H1 (cell line): Measurements from ENCODE around the gene AASDHPPT. TPM values are rescaled to one million over a fixed set of nuclear protein-coding genes. Genes with fewer than 3 reads are reported as not detected.

Experiments
- CBX5 ChIP-seq: fragments of 300-800, 300-1000 bp; sonication (generic); IDR thresholded peaks from 2 replicates; pipeline ENCODE4 v1.7.1; 2016; ENCODE audit warnings: antibody characterized with exemption, low read length, low read depth
- FOSL1 ChIP-seq: IDR thresholded peaks from 2 replicates; pipeline ENCODE4 v1.6.1; 2011; ENCODE audit warnings: mild to moderate bottlenecking, low read depth, low read length, moderate library complexity; ENCODE audit not compliant: insufficient read depth
- SUZ12 ChIP-seq: fragments of 200-600 bp; sonication (generic); IDR thresholded peaks from 2 replicates; pipeline ENCODE4 v1.6.1; 2012; ENCODE audit warnings: mild to moderate bottlenecking, inconsistent platforms, low read length, moderate library complexity, mixed read lengths
- polyA plus RNA-seq, 7 experiments: library from polyadenylated mRNA; depleted of rRNA in 3 of 7; stranded (reverse) in 5 of 7; unstranded in 2 of 7; fragments of >200 nt in 5 of 7; fragments of 200-250 nt in 2 of 7; gene quantifications; 1 replicate in 5 of 7; 2 replicates in 1 of 7; 4 replicates in 1 of 7; pipeline versions ENCODE4 v1.2.1 to v1.2.3, GENCODE V29; 2011 to 2013; ENCODE audit warnings: missing spikeins in 2 of 7, mixed read lengths in 2 of 7
- total RNA-seq: library from RNA; stranded (reverse); fragmentation: NEBNext Ultra II Directional; extraction: Animal tissue kit (Norgen Biotek cat#: 25700); gene quantifications from 2 replicates; pipeline ENCODE4 v1.2.1, GENCODE V29; 2021
- TF ChIP-seq, protein P1 (sequence below): IDR thresholded peaks from 2 replicates; pipeline ENCODE4 v1.6.1; 2012; ENCODE audit warnings: inconsistent platforms

The AASDHPPT gene
- total and polyA plus RNA-seq, 2 of the 8 experiments (the other 6 are each of a cell fraction or from before 2014, with no cell fraction given) = 15.7 to 42.2 TPM

DNA sequence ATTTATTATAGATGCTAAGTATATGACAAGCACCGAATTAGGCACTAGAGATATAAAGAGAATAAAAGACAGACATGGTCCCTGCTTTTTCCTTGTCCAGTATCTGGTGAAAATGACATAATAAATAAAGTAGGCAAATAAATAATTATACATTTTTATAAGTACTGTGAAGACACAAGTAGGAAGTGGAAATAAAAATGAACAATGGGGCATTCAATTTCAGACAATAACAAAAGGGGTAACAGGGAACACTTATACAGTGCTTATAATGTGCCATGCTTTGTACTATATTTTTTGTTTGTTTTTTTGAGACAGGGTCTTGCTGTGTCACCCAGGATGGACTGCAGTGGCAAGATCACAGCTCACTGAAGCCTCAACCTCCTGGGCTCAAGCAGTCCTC, 4.7 kb upstream of the AASDHPPT start (continued):
- TF ChIP-seq, protein P1, sequence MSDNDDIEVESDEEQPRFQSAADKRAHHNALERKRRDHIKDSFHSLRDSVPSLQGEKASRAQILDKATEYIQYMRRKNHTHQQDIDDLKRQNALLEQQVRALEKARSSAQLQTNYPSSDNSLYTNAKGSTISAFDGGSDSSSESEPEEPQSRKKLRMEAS = no peak
- TF ChIP-seq FOSL1 = no peak
- TF ChIP-seq SUZ12 = no peak
- no peak for TF ChIP-seq CBX5
